ENCODE results near the gene PLAU. TPM values are rescaled to one million over a fixed set of nuclear protein-coding genes. Genes with fewer than 3 reads are reported as not detected.

PLAU gene
- total and polyA plus RNA-seq, 2 of the 13 experiments (the other 11 are each of a cell fraction or from before 2014, with no cell fraction given), result 0.45 to 11.2 TPM

DNA sequence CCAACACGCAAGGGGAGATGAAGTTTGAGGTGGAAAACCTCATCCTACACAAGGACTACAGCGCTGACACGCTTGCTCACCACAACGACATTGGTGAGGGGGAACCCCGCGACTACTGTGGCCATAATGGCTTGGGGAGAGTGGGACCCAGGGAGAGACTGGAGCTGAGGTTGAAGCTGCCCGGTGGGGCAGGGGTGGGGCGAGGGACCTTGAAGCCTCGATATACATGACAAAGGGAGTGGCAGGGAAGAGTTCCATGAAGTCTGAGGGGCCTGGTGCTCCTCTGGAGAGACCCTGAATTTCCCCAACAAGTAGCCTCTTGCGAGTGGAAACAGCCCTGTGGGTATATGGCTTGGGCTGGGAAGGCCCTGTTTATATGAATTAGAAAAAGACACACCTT is 3.1 kb downstream of the PLAU start (continued):
- TF ChIP-seq SP2 (CRISPR knock-in tag; IDR thresholded peaks at IDR 0.05), result no peak
- TF ChIP-seq, protein P1, sequence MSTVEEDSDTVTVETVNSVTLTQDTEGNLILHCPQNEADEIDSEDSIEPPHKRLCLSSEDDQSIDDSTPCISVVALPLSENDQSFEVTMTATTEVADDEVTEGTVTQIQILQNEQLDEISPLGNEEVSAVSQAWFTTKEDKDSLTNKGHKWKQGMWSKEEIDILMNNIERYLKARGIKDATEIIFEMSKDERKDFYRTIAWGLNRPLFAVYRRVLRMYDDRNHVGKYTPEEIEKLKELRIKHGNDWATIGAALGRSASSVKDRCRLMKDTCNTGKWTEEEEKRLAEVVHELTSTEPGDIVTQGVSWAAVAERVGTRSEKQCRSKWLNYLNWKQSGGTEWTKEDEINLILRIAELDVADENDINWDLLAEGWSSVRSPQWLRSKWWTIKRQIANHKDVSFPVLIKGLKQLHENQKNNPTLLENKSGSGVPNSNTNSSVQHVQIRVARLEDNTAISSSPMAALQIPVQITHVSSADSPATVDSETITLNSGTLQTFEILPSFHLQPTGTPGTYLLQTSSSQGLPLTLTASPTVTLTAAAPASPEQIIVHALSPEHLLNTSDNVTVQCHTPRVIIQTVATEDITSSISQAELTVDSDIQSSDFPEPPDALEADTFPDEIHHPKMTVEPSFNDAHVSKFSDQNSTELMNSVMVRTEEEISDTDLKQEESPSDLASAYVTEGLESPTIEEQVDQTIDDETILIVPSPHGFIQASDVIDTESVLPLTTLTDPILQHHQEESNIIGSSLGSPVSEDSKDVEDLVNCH (CRISPR knock-in tag; IDR thresholded peaks at IDR 0.05), result no peak
- TF ChIP-seq FOXK2 (IDR thresholded peaks at IDR 0.05), result no peak
- no peak for TF ChIP-seq CEBPG (CRISPR knock-in tag; IDR thresholded peaks at IDR 0.05)
- TF ChIP-seq, protein P2, sequence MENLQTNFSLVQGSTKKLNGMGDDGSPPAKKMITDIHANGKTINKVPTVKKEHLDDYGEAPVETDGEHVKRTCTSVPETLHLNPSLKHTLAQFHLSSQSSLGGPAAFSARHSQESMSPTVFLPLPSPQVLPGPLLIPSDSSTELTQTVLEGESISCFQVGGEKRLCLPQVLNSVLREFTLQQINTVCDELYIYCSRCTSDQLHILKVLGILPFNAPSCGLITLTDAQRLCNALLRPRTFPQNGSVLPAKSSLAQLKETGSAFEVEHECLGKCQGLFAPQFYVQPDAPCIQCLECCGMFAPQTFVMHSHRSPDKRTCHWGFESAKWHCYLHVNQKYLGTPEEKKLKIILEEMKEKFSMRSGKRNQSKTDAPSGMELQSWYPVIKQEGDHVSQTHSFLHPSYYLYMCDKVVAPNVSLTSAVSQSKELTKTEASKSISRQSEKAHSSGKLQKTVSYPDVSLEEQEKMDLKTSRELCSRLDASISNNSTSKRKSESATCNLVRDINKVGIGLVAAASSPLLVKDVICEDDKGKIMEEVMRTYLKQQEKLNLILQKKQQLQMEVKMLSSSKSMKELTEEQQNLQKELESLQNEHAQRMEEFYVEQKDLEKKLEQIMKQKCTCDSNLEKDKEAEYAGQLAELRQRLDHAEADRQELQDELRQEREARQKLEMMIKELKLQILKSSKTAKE (CRISPR knock-in tag; IDR thresholded peaks at IDR 0.05; ENCODE audit: borderline replicate concordance), result no peak
- no peak for TF ChIP-seq ZNF780A (CRISPR knock-in tag; IDR thresholded peaks at IDR 0.05)

GRCh38 chr10:73915206-73915851 is 4.4 kb downstream of the PLAU start:
- no peak overlapping the region for H3K27ac ChIP-seq (ENCODE audit: extremely low read length, insufficient read depth, low read length)
- CTCF ChIA-PET (ENCODE audit: low intra/inter-chr PET ratio, low total read pairs), result no interaction called here
- DNase-seq (ENCODE audit: low spot score), result no peak
- no peak overlapping the region for H3K9ac ChIP-seq (ENCODE audit: insufficient read depth, low read depth, low read length)
- no peak for TF ChIP-seq ZNF816 (CRISPR knock-in tag; IDR thresholded peaks at IDR 0.05; ENCODE audit: borderline replicate concordance)
- no peak for TF ChIP-seq ZNF263 (CRISPR knock-in tag; IDR thresholded peaks at IDR 0.05)
- no peak for TF ChIP-seq NR2F6 (IDR thresholded peaks at IDR 0.05)
- no peak for TF ChIP-seq NR2F6 (CRISPR knock-in tag; IDR thresholded peaks at IDR 0.05)
- no peak for TF ChIP-seq ZBTB21 (CRISPR knock-in tag; IDR thresholded peaks at IDR 0.05)
- TF ChIP-seq KLF11 (CRISPR knock-in tag; IDR thresholded peaks at IDR 0.05), result no peak
- no peak for TF ChIP-seq KLF12 (CRISPR knock-in tag; IDR thresholded peaks at IDR 0.05; ENCODE audit: borderline replicate concordance)
- no peak for TF ChIP-seq SNAPC5 (CRISPR knock-in tag; IDR thresholded peaks at IDR 0.05; ENCODE audit: borderline replicate concordance)
- no peak for TF ChIP-seq ZNF331 (CRISPR knock-in tag; IDR thresholded peaks at IDR 0.05)
- TF ChIP-seq ZNF383 (CRISPR knock-in tag; IDR thresholded peaks at IDR 0.05; ENCODE audit: borderline replicate concordance), result no peak
- TF ChIP-seq, protein P3, sequence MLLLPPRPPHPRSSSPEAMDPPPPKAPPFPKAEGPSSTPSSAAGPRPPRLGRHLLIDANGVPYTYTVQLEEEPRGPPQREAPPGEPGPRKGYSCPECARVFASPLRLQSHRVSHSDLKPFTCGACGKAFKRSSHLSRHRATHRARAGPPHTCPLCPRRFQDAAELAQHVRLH (CRISPR knock-in tag; IDR thresholded peaks at IDR 0.05; ENCODE audit: borderline replicate concordance, low read depth), result no peak
- FAIRE-seq, result no peak
- no peak overlapping the region for H3K4me2 ChIP-seq (ENCODE audit: low read depth, low read length)
- 42% methylated on average over 8 of the region's 8 CpGs for WGBS (ENCODE audit: low lambda C conversion rate)
- H3K4me1 ChIP-seq (ENCODE audit: insufficient read depth, low read length), result peaks cover 5% of the 10 kb centered on the region
- no peak overlapping the region for H2AFZ ChIP-seq (ENCODE audit: low read length)
- H4K20me1 ChIP-seq (ENCODE audit: insufficient read depth, low read length), result no peaks in the 10 kb centered on the region
- intact Hi-C loops (cut with micrococcal nuclease; ENCODE audit: unreplicated experiment) (no loop called here), in situ Hi-C loops (cut with HindIII; ENCODE audit: extremely low pct_ligation_motif_present, low pct_unique_long_range_greater_than_20kb) (no loop called here)
- no peak overlapping the region for H3K4me3 ChIP-seq (replicated peaks in 1 of 3; ENCODE audit: insufficient read depth in 1 of 3, low read depth in 2 of 3, low read length in 3 of 3)
- no TSS peak for BruUV-seq (replicated peaks)
- no peaks in the 10 kb centered on the region for H3K9me3 ChIP-seq (ENCODE audit: low read length)
- H3K79me2 ChIP-seq (ENCODE audit: insufficient read depth, low read length), result no peaks in the 10 kb centered on the region
- no peaks in the 10 kb centered on the region for H3K36me3 ChIP-seq (replicated peaks in 1 of 2; ENCODE audit: control insufficient read depth in 1 of 2, insufficient read depth in 2 of 2, low read length in 2 of 2)
- POLR2A ChIA-PET, result no interaction called here
- no peak for ATAC-seq
- peaks cover 4 to 17% of the 10 kb centered on the region in 2 experiments; a peak in 4 of 5 replicates for H3K27me3 ChIP-seq (ENCODE audit: control insufficient read depth in 1 of 2, insufficient read depth in 2 of 2, low read length in 2 of 2)
